Renal cortex interstitium (tissue), 11 donors: Measurements from ENCODE around the gene CCDC91. TPM values are rescaled to one million over a fixed set of nuclear protein-coding genes. Genes with fewer than 3 reads are reported as not detected.
A peak's percentile ranks its signal among the peaks of the same experiment; 100 is the strongest.
"Not testable (repeated sequence)": the region's sequence is repeated elsewhere in the genome, so short reads cannot be mapped to it uniquely, and the experiment has no call there.

Experiments
- DNase-seq, 11 donors: peaks; one replicate each; pipeline ENCODE4 v3.0.0-alpha.2; 2013; ENCODE audit warnings: low read depth in 9 of 11, low spot score in 4 of 11; ENCODE audit errors: extremely low read depth in 1 of 11
- polyA plus RNA-seq, 3 donors: library from polyadenylated mRNA; unstranded; fragments of 120-200 nt; gene quantifications; one replicate each; pipeline ENCODE4 v1.2.1, GENCODE V29; 2013; ENCODE audit not compliant: insufficient read length in 3 of 3

The CCDC91 gene
- polyA plus RNA-seq, 3 donors: 27.0 to 36.3 (median 29.9) TPM

GRCh38 chr12:28463396-28463795 is 273.1 kb downstream of the CCDC91 start:
- DNase-seq: no peak

GRCh38 chr12:28471762-28472161 is 281.5 kb downstream of the CCDC91 start:
- DNase-seq: not testable (repeated sequence)

GRCh38 chr12:28476206-28476605 is 285.9 kb downstream of the CCDC91 start:
- DNase-seq: not testable (repeated sequence)

- DNase-seq: not testable (repeated sequence)
These were observed 288.8 kb downstream of the CCDC91 start for GRCh38 chr12:28479097-28479496.

- DNase-seq: no peak
These were observed 289.4 kb downstream of the CCDC91 start for GRCh38 chr12:28479683-28480082.

GRCh38 chr12:28484156-28484555 is 293.9 kb downstream of the CCDC91 start:
- DNase-seq: no peak

GRCh38 chr12:28486521-28486920 is 296.3 kb downstream of the CCDC91 start:
- no peak for DNase-seq

- DNase-seq: no peak
These were observed 299.0 kb downstream of the CCDC91 start for GRCh38 chr12:28489246-28489645.

- DNase-seq: no peak
These were observed 307.7 kb downstream of the CCDC91 start for GRCh38 chr12:28497889-28498411.

GRCh38 chr12:28498850-28499249 is 308.6 kb downstream of the CCDC91 start:
- no peak for DNase-seq

- no peak for DNase-seq
These were observed 310.2 kb downstream of the CCDC91 start for GRCh38 chr12:28500373-28501024.

GRCh38 chr12:28506271-28506670 is 316.0 kb downstream of the CCDC91 start:
- no peak for DNase-seq

GRCh38 chr12:28507033-28507432 is 316.8 kb downstream of the CCDC91 start:
- no peak for DNase-seq

GRCh38 chr12:28507867-28508266 is 317.6 kb downstream of the CCDC91 start:
- no peak for DNase-seq

- peak in 5 of 11 donors; percentile 19 to 46 (median 43) for DNase-seq
These were observed 322.1 kb downstream of the CCDC91 start for GRCh38 chr12:28512406-28512805.

- DNase-seq: no peak
These were observed 322.6 kb downstream of the CCDC91 start for GRCh38 chr12:28512876-28513275.

GRCh38 chr12:28513983-28514382 is 323.7 kb downstream of the CCDC91 start:
- no peak for DNase-seq

GRCh38 chr12:28517101-28517500 is 326.8 kb downstream of the CCDC91 start:
- no peak for DNase-seq

GRCh38 chr12:28527631-28528249 is 337.5 kb downstream of the CCDC91 start:
- no peak for DNase-seq

- DNase-seq: no peak
These were observed 345.0 kb downstream of the CCDC91 start for GRCh38 chr12:28535216-28535615.

- no peak for DNase-seq
These were observed 345.8 kb downstream of the CCDC91 start for GRCh38 chr12:28536088-28536487.
